Endothelial cell (in vitro differentiated cells): ENCODE results near the gene DNAJC28. TPM values are rescaled to one million over a fixed set of nuclear protein-coding genes. Genes with fewer than 3 reads are reported as not detected.
"Not testable (repeated sequence)": the region's sequence is repeated elsewhere in the genome, so short reads cannot be mapped to it uniquely, and the experiment has no call there.

Source experiments
- DNase-seq: peaks from one replicate; pipeline ENCODE4 v3.0.0; 2021; ENCODE audit warnings: low spot score
- H3K27ac Mint-ChIP-seq: one replicate; pipeline ENCODE4 v1.8.0; 2021; ENCODE audit warnings: mixed read lengths, inconsistent platforms; ENCODE audit not compliant: unreplicated experiment
- H3K27me3 Mint-ChIP-seq: one replicate; pipeline ENCODE4 v1.8.0; 2021; ENCODE audit warnings: mild to moderate bottlenecking, moderate library complexity, mixed read lengths, inconsistent platforms; ENCODE audit not compliant: unreplicated experiment
- H3K36me3 Mint-ChIP-seq: one replicate; pipeline ENCODE4 v1.8.0; 2021; ENCODE audit warnings: mild to moderate bottlenecking, low read depth, mixed read lengths, inconsistent platforms; ENCODE audit not compliant: unreplicated experiment
- H3K4me1 Mint-ChIP-seq: one replicate; pipeline ENCODE4 v1.8.0; 2021; ENCODE audit warnings: mild to moderate bottlenecking, mixed read lengths, inconsistent platforms; ENCODE audit not compliant: unreplicated experiment
- H3K4me3 Mint-ChIP-seq: one replicate; pipeline ENCODE4 v1.8.0; 2021; ENCODE audit warnings: mild to moderate bottlenecking, mixed read lengths, inconsistent platforms; ENCODE audit not compliant: unreplicated experiment
- H3K9me3 Mint-ChIP-seq: one replicate; pipeline ENCODE4 v1.8.0; 2021; ENCODE audit warnings: mixed read lengths, inconsistent platforms; ENCODE audit not compliant: unreplicated experiment
- total RNA-seq: library from RNA; stranded (reverse); fragmentation: NEBNext Ultra II Directional; extraction: Animal tissue kit (Norgen Biotek cat#: 25700); gene quantifications from one replicate; pipeline ENCODE4 v1.2.1, GENCODE V29; 2021; ENCODE audit not compliant: unreplicated experiment
- TF ChIP-seq, protein P1 (sequence below): fragments of 200-600 bp; sonication (generic); IDR thresholded peaks from one replicate; pipeline ENCODE4 v1.5.0; 2021; ENCODE audit warnings: antibody characterized with exemption; ENCODE audit not compliant: unreplicated experiment

DNAJC28 gene
- total RNA-seq, 1 donor from 2014 or later, result 3.3 TPM

DNA sequence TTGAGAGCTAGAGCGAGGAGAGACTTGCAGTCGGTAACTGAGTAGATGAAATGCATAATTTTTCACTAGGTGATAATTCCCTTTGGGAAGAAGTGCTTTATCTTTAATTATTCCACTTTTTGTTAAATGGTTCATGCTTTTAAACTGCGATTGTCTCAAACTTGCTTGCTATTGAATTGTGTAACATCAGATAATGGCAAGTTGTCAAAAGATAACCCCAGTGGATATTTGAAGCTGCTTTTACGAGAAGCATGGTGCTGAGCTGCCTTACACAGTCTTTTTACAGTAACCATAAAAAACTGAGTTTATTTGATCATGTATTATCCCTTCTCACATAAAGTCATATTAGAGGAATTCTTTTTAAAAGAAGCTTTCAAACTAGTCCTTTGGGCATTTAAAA lies 41.9 kb downstream of the DNAJC28 start:
- Mint-ChIP-seq H3K36me3 (peaks cover 4% of the 10 kb centered on the region), H3K27me3 (no peaks in the 10 kb centered on the region), H3K4me3 (no peak overlapping the region), H3K27ac (no peak overlapping the region), H3K4me1 (no peaks in the 10 kb centered on the region), H3K9me3 (no peaks in the 10 kb centered on the region)
- no peak for DNase-seq
- TF ChIP-seq, protein P1, sequence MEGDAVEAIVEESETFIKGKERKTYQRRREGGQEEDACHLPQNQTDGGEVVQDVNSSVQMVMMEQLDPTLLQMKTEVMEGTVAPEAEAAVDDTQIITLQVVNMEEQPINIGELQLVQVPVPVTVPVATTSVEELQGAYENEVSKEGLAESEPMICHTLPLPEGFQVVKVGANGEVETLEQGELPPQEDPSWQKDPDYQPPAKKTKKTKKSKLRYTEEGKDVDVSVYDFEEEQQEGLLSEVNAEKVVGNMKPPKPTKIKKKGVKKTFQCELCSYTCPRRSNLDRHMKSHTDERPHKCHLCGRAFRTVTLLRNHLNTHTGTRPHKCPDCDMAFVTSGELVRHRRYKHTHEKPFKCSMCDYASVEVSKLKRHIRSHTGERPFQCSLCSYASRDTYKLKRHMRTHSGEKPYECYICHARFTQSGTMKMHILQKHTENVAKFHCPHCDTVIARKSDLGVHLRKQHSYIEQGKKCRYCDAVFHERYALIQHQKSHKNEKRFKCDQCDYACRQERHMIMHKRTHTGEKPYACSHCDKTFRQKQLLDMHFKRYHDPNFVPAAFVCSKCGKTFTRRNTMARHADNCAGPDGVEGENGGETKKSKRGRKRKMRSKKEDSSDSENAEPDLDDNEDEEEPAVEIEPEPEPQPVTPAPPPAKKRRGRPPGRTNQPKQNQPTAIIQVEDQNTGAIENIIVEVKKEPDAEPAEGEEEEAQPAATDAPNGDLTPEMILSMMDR, result no peak

DNA sequence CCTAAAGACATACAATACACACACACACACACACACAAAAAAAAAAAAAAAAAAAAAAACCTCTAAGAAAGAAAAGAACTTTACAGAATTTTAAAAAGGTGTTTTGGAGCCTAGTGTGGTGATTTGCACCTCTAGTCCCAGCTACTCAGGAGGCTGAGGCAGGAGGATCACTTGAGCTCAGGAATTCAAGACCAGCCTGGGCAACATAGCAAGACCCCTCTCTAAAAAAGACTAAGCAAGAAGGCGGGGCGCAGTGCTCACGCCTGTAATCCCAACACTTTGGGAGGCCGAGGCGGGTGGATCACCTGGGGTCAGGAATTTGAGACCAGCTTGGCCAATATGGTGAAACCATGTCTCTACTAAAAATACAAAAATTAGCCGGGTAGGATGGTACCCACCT lies 44.9 kb downstream of the DNAJC28 start:
- H3K4me1 Mint-ChIP-seq, H3K27me3 Mint-ChIP-seq, H3K4me3 Mint-ChIP-seq, H3K27ac Mint-ChIP-seq, H3K36me3 Mint-ChIP-seq, H3K9me3 Mint-ChIP-seq, DNase-seq: not testable (repeated sequence)

DNA sequence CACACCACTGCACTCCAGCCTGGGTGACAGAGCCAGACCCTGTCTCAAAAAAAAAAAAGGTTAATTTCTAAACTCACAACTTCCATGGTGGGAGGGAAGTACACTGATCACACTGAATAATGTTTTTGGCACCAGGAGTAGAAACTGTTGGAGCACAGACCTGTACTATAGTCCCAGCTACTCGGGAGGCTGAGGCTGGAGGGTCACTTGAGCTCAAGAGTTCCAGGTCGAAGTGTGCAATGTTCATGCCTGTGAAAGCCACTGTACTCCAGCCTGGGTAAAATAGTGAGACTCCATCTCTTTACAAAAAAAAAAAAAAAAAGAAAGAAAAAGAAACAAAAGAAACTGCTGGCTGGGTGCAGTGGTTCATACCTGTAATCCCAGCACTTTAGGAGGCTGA lies 47.0 kb downstream of the DNAJC28 start:
- Mint-ChIP-seq H3K4me1 (no peaks in the 10 kb centered on the region), H3K4me3 (no peak overlapping the region), H3K9me3 (no peaks in the 10 kb centered on the region), H3K27ac (no peak overlapping the region), H3K36me3 (no peaks in the 10 kb centered on the region), H3K27me3 (no peaks in the 10 kb centered on the region)
- no peak for DNase-seq
- TF ChIP-seq, protein P1, result no peak

DNA sequence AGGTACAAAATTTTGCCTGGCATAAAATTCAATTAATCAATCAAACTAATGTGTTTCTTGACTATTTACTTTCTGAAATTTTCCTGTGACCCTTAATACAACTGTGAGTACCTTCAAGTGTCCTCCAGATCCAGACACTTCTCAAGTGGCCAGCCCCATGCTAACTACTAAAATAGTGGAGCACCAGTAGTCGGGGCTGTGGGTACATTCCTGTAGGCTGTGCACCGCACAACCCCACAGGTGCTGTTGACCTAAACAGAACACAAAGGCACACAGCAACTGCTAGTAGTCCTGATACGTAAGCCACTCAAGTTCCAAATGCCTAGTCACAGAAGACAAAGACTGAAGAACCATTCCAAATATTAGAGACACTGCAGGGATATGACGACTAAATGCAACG lies 48.3 kb downstream of the DNAJC28 start:
- Mint-ChIP-seq H3K27me3 (no peaks in the 10 kb centered on the region), H3K9me3 (no peaks in the 10 kb centered on the region), H3K27ac (no peak overlapping the region), H3K4me3 (no peak overlapping the region), H3K4me1 (no peaks in the 10 kb centered on the region), H3K36me3 (no peaks in the 10 kb centered on the region)
- DNase-seq, result no peak
- TF ChIP-seq, protein P1, result no peak

DNA sequence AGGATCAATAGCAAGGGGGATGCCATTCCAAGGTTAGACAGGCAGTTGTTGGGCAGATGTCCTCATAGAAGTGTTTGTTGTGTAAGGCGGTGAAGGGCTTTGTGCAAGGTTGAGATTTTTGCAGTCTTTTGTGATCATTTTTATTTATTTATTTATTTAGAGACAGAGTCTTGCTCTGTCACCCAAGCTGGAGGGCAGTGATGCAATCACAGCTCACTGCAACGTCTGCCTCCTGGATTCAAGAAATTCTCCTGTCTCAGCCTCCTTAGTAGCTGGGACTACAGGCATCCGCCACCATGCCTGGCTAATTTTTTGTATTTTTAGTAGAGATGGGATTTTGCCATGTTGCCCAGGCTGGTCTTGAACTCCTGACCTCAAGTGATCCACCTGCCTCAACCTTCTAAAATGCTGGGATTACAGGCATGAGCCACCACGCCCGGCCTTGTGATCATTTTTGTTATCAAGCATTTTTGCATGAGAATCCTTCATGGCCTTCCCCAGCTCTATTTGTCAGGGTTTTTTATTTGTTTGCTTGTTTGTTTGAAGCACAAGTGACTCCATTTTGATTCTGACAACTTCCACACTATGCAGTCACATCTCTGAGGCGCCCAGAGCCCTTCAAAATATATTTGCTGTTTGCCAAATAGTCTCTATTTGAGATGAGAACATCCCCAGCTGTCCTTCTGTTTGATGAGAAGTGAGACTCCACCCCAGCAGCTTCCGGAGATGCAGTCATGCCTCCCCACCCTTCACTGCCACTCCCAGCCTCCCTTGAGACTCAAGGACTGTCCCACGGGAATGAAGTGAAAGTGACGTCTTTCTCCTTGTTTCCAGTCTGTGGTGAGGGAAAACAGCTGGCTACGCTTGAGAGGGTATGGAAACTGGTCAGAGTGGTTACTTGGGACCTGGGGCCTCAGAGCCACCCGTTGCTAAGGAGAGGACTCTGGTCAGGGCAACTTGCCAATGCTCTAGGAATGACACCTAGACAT lies 49.7 kb downstream of the DNAJC28 start:
- TF ChIP-seq, protein P1, result no peak
- Mint-ChIP-seq H3K4me1 (no peaks in the 10 kb centered on the region), H3K9me3 (no peaks in the 10 kb centered on the region), H3K27me3 (no peaks in the 10 kb centered on the region), H3K36me3 (no peaks in the 10 kb centered on the region), H3K4me3 (no peak overlapping the region), H3K27ac (no peak overlapping the region)
- no peak for DNase-seq

Other genes with a start within 250 kb of the DNAJC28 start
- gene IL10RB, start 225.3 kb downstream of the DNAJC28 start, total RNA-seq, result 13.0 TPM
- gene IFNAR1, start 166.7 kb downstream of the DNAJC28 start, total RNA-seq, result 34.8 TPM
- gene IFNGR2, start 88.3 kb downstream of the DNAJC28 start, total RNA-seq, result 32.1 TPM
- gene TMEM50B, start 11.7 kb downstream of the DNAJC28 start, total RNA-seq, result 35.5 TPM
- 76.1 TPM for gene GART, start 50.4 kb upstream of the DNAJC28 start, total RNA-seq
- gene SON, start 51.3 kb upstream of the DNAJC28 start, total RNA-seq, result 311 TPM
- 18.0 TPM for gene DONSON, start 97.0 kb upstream of the DNAJC28 start, total RNA-seq
- gene CRYZL1, start 150.0 kb upstream of the DNAJC28 start, total RNA-seq, result 32.2 TPM
- gene ITSN1, start 150.8 kb upstream of the DNAJC28 start, total RNA-seq, result 68.2 TPM